ENCODE results near the gene BTBD9.

BTBD9 gene

DNA sequence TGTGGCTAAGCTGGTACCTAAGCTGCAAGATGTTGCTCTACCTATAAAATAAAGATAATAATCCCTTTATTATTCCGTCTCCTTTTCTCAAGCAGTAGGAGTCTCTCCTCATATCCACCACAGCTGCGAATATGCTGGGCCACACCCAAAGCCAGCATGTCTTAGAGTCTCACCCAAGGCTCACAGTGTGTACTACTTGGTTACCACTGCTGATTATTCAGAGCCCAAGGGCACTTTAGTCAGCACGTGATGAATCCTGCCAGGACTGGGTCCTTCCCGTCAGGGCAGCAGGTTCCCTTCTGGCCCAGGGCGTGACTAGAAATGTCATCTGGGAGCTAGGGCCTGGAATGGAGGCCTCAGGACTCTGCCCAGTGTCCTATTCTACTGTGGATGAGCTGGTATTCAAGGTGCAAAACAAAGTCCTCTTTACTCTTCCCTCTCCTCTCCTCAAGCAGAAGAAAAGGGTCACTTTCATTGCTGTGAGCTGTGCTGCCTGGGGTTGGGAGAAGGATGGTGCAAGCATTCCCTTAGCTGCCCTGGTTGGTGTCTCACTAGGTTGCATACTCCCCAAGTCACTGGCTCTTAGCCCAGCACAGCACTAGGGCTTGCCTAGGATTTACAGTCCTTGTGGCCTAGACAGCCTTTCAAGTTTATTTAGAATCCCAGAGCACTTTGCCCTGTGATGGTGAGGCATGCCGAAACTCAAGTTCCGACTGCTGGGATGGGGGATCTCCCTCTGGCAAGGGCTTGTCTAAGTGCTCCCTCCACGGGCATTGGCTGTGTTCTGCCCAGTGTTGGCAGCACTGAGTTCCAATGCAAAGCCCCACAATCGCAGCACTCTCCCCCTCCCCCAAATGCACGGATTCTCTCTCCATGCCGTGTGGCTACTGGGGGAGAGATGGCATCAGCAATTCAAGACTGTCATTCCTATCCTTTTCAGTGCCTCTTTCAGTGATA lies 320.2 kb downstream of the BTBD9 start:
- no peak overlapping the region for H3K4me3 ChIP-seq (ENCODE audit: low read length)
- TF ChIP-seq, protein P1, sequence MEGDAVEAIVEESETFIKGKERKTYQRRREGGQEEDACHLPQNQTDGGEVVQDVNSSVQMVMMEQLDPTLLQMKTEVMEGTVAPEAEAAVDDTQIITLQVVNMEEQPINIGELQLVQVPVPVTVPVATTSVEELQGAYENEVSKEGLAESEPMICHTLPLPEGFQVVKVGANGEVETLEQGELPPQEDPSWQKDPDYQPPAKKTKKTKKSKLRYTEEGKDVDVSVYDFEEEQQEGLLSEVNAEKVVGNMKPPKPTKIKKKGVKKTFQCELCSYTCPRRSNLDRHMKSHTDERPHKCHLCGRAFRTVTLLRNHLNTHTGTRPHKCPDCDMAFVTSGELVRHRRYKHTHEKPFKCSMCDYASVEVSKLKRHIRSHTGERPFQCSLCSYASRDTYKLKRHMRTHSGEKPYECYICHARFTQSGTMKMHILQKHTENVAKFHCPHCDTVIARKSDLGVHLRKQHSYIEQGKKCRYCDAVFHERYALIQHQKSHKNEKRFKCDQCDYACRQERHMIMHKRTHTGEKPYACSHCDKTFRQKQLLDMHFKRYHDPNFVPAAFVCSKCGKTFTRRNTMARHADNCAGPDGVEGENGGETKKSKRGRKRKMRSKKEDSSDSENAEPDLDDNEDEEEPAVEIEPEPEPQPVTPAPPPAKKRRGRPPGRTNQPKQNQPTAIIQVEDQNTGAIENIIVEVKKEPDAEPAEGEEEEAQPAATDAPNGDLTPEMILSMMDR (conservative IDR thresholded peaks at IDR 0.05; ENCODE audit: low read depth, low read length) = no peak
- no peak for DNase-seq (ENCODE audit: low read depth)

DNA sequence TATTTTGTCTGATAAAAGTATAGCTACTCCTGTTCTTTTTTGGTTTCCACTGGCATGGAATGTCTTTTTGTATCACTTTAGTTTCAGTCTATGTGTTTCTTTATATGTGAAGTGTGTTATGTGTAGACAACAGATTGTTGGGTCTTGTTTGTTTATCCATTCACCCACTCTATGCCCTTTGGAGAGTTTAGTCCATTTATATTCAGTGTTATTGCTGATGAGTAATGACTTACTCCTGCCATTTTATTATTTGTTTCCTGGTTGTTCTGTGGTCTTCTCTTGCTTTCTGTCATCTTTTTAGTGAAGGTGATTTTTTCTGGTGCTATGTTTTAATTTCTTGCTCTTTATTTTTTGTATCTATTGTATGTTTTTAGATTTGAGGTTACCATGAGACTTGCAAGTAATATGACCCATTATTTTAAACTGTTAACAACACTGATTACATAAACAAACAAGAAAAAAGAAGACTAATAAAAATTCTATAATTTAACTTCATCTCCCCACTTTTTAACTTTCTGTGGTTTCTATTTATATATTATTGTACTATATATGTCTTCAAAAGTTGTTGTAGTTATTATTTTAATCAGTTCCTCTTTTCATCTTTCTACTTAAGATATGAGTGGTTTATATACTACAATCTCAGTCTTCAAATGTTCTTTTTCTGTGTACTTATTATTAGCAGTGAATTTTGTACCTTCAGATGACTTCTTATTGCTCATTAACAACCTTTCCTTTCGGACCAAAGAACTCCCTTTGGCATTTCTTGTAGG lies 323.4 kb downstream of the BTBD9 start:
- H3K4me3 ChIP-seq (ENCODE audit: low read length) = no peak overlapping the region
- DNase-seq (ENCODE audit: low read depth) = no peak
- TF ChIP-seq, protein P1 (conservative IDR thresholded peaks at IDR 0.05; ENCODE audit: low read depth, low read length) = no peak

DNA sequence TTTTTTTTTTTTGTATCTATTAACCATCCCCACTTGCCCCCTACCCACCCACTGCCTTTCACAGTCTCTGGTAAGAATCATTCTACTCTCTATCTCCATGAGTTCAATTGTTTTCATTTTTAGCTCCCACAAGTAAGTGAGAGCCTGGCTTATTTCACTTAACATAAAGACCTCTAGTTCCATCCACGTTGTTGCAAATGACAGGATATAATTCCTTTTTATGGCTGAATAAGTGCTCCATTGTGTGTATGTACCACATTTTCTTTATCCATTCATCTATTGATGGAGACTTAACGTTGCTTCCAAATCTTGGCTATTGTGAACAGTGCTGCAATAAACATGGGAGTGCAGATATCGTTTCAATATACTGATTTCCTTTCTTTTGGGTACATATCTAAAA lies 328.5 kb downstream of the BTBD9 start:
- no peak overlapping the region for H3K4me3 ChIP-seq (ENCODE audit: low read length)
- TF ChIP-seq, protein P1 (conservative IDR thresholded peaks at IDR 0.05; ENCODE audit: low read depth, low read length) = no peak
- no peak for DNase-seq (ENCODE audit: low read depth)

DNA sequence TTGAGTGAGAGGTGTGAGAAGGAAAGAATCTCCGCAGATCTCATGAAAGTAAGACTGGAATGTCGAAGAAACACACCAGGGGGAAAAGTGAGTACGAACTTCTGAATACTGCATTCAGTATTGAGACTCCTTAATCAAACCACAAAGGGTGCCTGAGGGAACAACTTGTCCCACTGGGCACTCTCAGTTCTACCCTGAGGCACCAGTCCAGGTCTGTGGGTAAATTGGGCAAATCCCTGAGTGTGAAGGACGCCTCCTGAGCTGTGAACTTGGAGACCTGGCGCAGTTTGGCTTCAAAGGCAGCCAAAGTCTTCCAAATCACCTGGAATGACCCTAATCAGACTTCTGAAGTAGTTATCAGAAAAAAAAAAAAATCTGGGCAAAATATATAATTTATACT lies 329.7 kb downstream of the BTBD9 start:
- TF ChIP-seq, protein P1 (conservative IDR thresholded peaks at IDR 0.05; ENCODE audit: low read depth, low read length) = no peak
- no peak overlapping the region for H3K4me3 ChIP-seq (ENCODE audit: low read length)
- DNase-seq (ENCODE audit: low read depth) = no peak

DNA sequence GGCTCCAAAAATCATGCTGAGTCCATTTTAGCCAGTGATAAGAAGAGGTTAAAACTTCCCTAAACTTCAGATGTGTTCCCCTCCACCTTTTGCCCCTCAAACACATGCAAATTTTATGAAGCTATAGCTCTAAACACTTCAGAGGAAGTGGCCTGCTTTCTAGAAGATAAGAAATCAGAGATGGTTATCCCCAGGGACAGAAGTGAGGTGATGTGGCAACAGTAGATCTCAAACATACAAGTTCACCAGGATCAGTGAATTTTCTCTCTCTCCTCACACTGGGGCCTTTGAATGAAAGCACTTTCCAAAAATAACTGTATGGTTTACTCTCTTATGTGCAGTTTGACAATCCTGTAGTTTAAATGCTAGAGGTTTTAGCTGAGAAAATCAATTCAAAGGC lies 332.0 kb downstream of the BTBD9 start:
- no peak overlapping the region for H3K4me3 ChIP-seq (ENCODE audit: low read length)
- DNase-seq (ENCODE audit: low read depth) = no peak
- TF ChIP-seq, protein P1 (conservative IDR thresholded peaks at IDR 0.05; ENCODE audit: low read depth, low read length) = no peak

DNA sequence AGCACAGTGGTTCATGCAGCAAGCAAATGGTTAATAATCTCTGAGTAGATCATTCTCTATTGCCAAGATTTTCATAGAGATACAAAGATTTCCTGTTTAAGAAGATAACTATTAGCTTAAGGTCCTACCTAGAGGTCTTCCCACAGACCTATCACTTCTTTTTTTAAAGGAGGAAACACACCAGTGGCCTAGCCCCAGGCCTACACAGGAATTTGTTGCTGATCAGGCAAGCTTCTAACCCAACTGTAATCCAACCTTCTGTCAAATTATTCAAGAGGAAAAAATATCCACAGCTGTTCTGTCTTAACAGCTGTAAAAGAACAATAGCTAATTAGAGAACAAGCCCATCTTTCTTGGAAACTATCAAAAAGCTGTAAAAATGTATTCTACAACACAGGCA lies 332.8 kb downstream of the BTBD9 start:
- no peak for DNase-seq (ENCODE audit: low read depth)
- no peak overlapping the region for H3K4me3 ChIP-seq (ENCODE audit: low read length)
- TF ChIP-seq, protein P1 (conservative IDR thresholded peaks at IDR 0.05; ENCODE audit: low read depth, low read length) = no peak

Measured in retinal pigment epithelial cell (primary cell).